GM10266 (cell line): ENCODE data around the gene IGFBP4.

ENCODE experiments used
- DNase-seq: peaks from one replicate; pipeline ENCODE4 v3.0.0; 2012; ENCODE audit errors: extremely low spot score
- CTCF ChIP-seq: IDR thresholded peaks from 2 replicates; pipeline ENCODE4 v1.5.1; 2012; ENCODE audit warnings: mild to moderate bottlenecking, low read depth; ENCODE audit not compliant: control insufficient read depth, insufficient read depth; ENCODE audit errors: missing control alignments

The IGFBP4 gene

GRCh38 chr17:40450175-40450574, 6.9 kb downstream of the IGFBP4 start:
- TF ChIP-seq CTCF = peak; percentile 57
- peak; percentile 67 for DNase-seq

GRCh38 chr17:40451420-40451819, 8.2 kb downstream of the IGFBP4 start:
- DNase-seq = no peak
- TF ChIP-seq CTCF = no peak

- DNase-seq = no peak
- TF ChIP-seq CTCF = no peak
Measured at GRCh38 chr17:40452216-40452787, 9.1 kb downstream of the IGFBP4 start.

GRCh38 chr17:40452921-40453378, 9.7 kb downstream of the IGFBP4 start:
- no peak for TF ChIP-seq CTCF
- no peak for DNase-seq

GRCh38 chr17:40453881-40454612, 10.8 kb downstream of the IGFBP4 start:
- no peak for DNase-seq
- TF ChIP-seq CTCF = no peak

- DNase-seq = no peak
- TF ChIP-seq CTCF = no peak
Measured at GRCh38 chr17:40454613-40454995, 11.4 kb downstream of the IGFBP4 start.

- TF ChIP-seq CTCF = no peak
- DNase-seq = no peak
Measured at GRCh38 chr17:40456396-40456951, 13.2 kb downstream of the IGFBP4 start.
